GM18870 (cell line): ENCODE results near the gene NXPH2.

Source experiments
- ATAC-seq: cut with Tn5 transposase; IDR thresholded peaks from one replicate; pipeline ENCODE4 v1.9.1; 2021; ENCODE audit warnings: moderate library complexity; ENCODE audit not compliant: unreplicated experiment

NXPH2 gene

GRCh38 chr2:138779781-138780445 is at the start of gene NXPH2:
Gene NXPH2, minus strand, starts transcription at chr2:138780390. Its CDS starts 149 bp downstream, at chr2:138780241.
- ATAC-seq: no peak

- ATAC-seq: peak; percentile 63
These were observed 49.2 kb upstream of the NXPH2 start for GRCh38 chr2:138829326-138829919.

GRCh38 chr2:138827426-138828054 is 47.4 kb upstream of the NXPH2 start:
- peak; percentile 59 for ATAC-seq

GRCh38 chr2:138823666-138824065 is 43.5 kb upstream of the NXPH2 start:
- no peak for ATAC-seq

GRCh38 chr2:138819964-138820363 is 39.8 kb upstream of the NXPH2 start:
- no peak for ATAC-seq

- ATAC-seq: no peak
These were observed 38.4 kb upstream of the NXPH2 start for GRCh38 chr2:138818556-138818955.

GRCh38 chr2:138814123-138814898 is 34.1 kb upstream of the NXPH2 start:
- peak; percentile 80 for ATAC-seq

- ATAC-seq: no peak
These were observed 31.2 kb upstream of the NXPH2 start for GRCh38 chr2:138811431-138811830.

GRCh38 chr2:138794724-138795123 is 14.5 kb upstream of the NXPH2 start:
- no peak for ATAC-seq

GRCh38 chr2:138787053-138787666 is 7.0 kb upstream of the NXPH2 start:
- ATAC-seq: no peak

- peak; percentile 65 for ATAC-seq
These were observed 2.2 kb upstream of the NXPH2 start for GRCh38 chr2:138782383-138782782.

- no peak for ATAC-seq
These were observed 718 bp upstream of the NXPH2 start for GRCh38 chr2:138780908-138781307.

- ATAC-seq: no peak
These were observed 273 bp upstream of the NXPH2 start for GRCh38 chr2:138780446-138780880.

GRCh38 chr2:138779406-138779780 is 797 bp downstream of the NXPH2 start:
- no peak for ATAC-seq

GRCh38 chr2:138777996-138778395 is 2.2 kb downstream of the NXPH2 start:
- ATAC-seq: no peak

- ATAC-seq: no peak
These were observed 4.5 kb downstream of the NXPH2 start for GRCh38 chr2:138775736-138776135.

- no peak for ATAC-seq
These were observed 8.7 kb downstream of the NXPH2 start for GRCh38 chr2:138771534-138771933.

GRCh38 chr2:138767101-138767500 is 13.1 kb downstream of the NXPH2 start:
- ATAC-seq: no peak

GRCh38 chr2:138766464-138766863 is 13.7 kb downstream of the NXPH2 start:
- no peak for ATAC-seq

GRCh38 chr2:138763971-138764370 is 16.2 kb downstream of the NXPH2 start:
- no peak for ATAC-seq

- ATAC-seq: no peak
These were observed 17.7 kb downstream of the NXPH2 start for GRCh38 chr2:138762533-138762932.
